PC-3 (cell line): ENCODE measurements around the gene ADAP2. TPM values are rescaled to one million over a fixed set of nuclear protein-coding genes. Genes with fewer than 3 reads are reported as not detected.
A peak's percentile ranks its signal among the peaks of the same experiment; 100 is the strongest.

Experiments used
- ATAC-seq: fragments of 200-7000 bp; cut with Tn5 transposase; 2 replicates; pipeline ENCODE4 v1.9.1; 2020; ENCODE audit warnings: mild to moderate bottlenecking, moderate library complexity
- BruUV-seq: library from RNA; stranded (reverse); fragments of 400-500 nt; replicated peaks from 2 replicates; lab custom pipeline; 2021; lab: Mats Ljungman, UMichigan
- CTCF ChIA-PET: fragments of 300-600 bp; sonication (Branson Sonifier 250); formaldehyde crosslinking; loops from one replicate; lab custom pipeline; 2022; ENCODE audit warnings: antibody characterized with exemption; lab: Charles Lee
- POLR2A ChIA-PET: fragments of 300-600 bp; sonication (Branson Sonifier 250); formaldehyde crosslinking; loops from one replicate; lab custom pipeline; 2022; ENCODE audit warnings: antibody characterized with exemption; ENCODE audit not compliant: unreplicated experiment; lab: Charles Lee
- DNase-seq: peaks from one replicate; pipeline ENCODE4 v3.0.0-alpha.2; 2015
- H2AFZ ChIP-seq: fragments of 300-600 bp; sonication (generic); 2 replicates; pipeline ENCODE4 v1.6.0; 2016; ENCODE audit warnings: antibody characterized with exemption, low read length
- H3F3A ChIP-seq: fragments of 300-600 bp; sonication (generic); one replicate; pipeline ENCODE4 v1.6.0; 2017; ENCODE audit warnings: antibody characterized with exemption, low read length, control low read depth, mild to moderate bottlenecking; ENCODE audit not compliant: unreplicated experiment
- H3K27ac ChIP-seq: fragments of 300-600 bp; sonication (generic); 2 replicates; pipeline ENCODE4 v1.5.1; 2016; ENCODE audit warnings: mild to moderate bottlenecking, low read length
- H3K27me3 ChIP-seq: fragments of 300-600 bp; sonication (generic); 2 replicates; pipeline ENCODE4 v1.6.1; 2016; ENCODE audit warnings: low read length, mixed read lengths
- H3K36me3 ChIP-seq: fragments of 300-600 bp; sonication (generic); 2 replicates; pipeline ENCODE4 v1.6.1; 2016; ENCODE audit warnings: low read depth, mixed run types, low read length, mixed read lengths
- H3K4me1 ChIP-seq: fragments of 300-600 bp; sonication (generic); 2 replicates; pipeline ENCODE4 v1.5.1; 2016; ENCODE audit warnings: low read length; ENCODE audit not compliant: insufficient read depth
- H3K4me2 ChIP-seq: fragments of 300-600 bp; sonication (generic); 2 replicates; pipeline ENCODE4 v1.6.0; 2016; ENCODE audit warnings: low read length
- H3K4me3 ChIP-seq: fragments of 300-600 bp; sonication (generic); 2 replicates; pipeline ENCODE4 v1.5.1; 2016; ENCODE audit warnings: mild to moderate bottlenecking, low read length, mixed read lengths
- H3K79me2 ChIP-seq: fragments of 300-600 bp; sonication (generic); 2 replicates; pipeline ENCODE4 v1.6.1; 2017; ENCODE audit warnings: low read length, mixed read lengths
- H3K9ac ChIP-seq: fragments of 300-600 bp; sonication (generic); 2 replicates; pipeline ENCODE4 v1.6.0; 2016; ENCODE audit warnings: mild to moderate bottlenecking, low read length
- H3K9me2 ChIP-seq: fragments of 300-600 bp; sonication (generic); replicated peaks from 2 replicates; pipeline ENCODE4 v1.6.1; 2016; ENCODE audit warnings: mixed run types, low read length, mixed read lengths
- H3K9me3 ChIP-seq: fragments of 300-600 bp; sonication (generic); 2 replicates; pipeline ENCODE4 v1.6.1; 2016; ENCODE audit warnings: low read length, mixed read lengths
- H4K20me1 ChIP-seq: fragments of 300-600 bp; sonication (generic); 2 replicates; pipeline ENCODE4 v1.6.1; 2016; ENCODE audit warnings: low read length, mixed read lengths
- EZH2 ChIP-seq: fragments of 300-600 bp; sonication (generic); IDR thresholded peaks from one replicate; pipeline ENCODE4 v1.6.1; 2017; ENCODE audit warnings: antibody characterized with exemption, mild to moderate bottlenecking, low read length; ENCODE audit not compliant: unreplicated experiment
- EZH2phosphoT487 ChIP-seq: fragments of 300-600 bp; sonication (generic); IDR thresholded peaks from 2 replicates; pipeline ENCODE4 v1.6.1; 2018; ENCODE audit warnings: mild to moderate bottlenecking, antibody characterized with exemption, low read length, borderline replicate concordance
- intact Hi-C: fragments of 100-400 bp; cut with micrococcal nuclease; formaldehyde crosslinking; loops from 2 replicates; pipeline ENCODE4 v1.9.0; 2023
- total RNA-seq: library from RNA; depleted of rRNA; stranded (reverse); fragments of >200 nt; gene quantifications from 2 replicates; pipeline ENCODE4 v1.2.3, GENCODE V29; 2014
- TF ChIP-seq, protein P1 (sequence below): fragments of 300-600 bp; sonication (generic); conservative IDR thresholded peaks from 2 replicates; pipeline ENCODE4 v1.5.1; 2017; ENCODE audit warnings: antibody characterized with exemption, low read depth, mild to moderate bottlenecking, low read length

Gene ADAP2
- total RNA-seq, 1 experiment from 2014 or later = 2.5 TPM

DNA sequence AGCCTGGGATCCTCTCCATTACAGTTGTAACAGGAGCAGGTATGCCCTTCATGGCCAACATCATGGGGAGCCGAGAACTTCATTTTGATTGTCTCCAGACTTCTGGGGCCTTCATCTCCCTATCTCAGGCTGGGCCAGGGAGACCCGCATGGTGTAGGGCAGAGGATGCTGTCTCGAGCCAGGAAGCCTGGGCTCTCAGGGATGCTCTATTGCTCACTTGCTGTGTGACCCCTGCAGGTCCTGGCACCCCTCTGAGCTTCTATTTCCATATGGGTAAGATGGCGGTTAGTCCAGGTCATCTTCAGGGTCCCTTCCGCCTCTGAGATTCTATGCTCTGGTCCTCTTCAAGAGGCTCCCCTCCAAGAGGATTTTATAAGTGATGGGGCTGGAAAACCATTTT lies 28.4 kb downstream of the ADAP2 start:
- no peak overlapping the region for H3K27ac ChIP-seq
- H3K4me2 ChIP-seq = no peak overlapping the region
- no peak overlapping the region for H2AFZ ChIP-seq
- DNase-seq (no peak), ATAC-seq (no peak)
- no TSS peak for BruUV-seq
- intact Hi-C loops = no loop called here
- no peaks in the 10 kb centered on the region for H4K20me1 ChIP-seq
- no peaks in the 10 kb centered on the region for H3K27me3 ChIP-seq
- TF ChIP-seq EZH2 = no peak
- TF ChIP-seq, protein P1, sequence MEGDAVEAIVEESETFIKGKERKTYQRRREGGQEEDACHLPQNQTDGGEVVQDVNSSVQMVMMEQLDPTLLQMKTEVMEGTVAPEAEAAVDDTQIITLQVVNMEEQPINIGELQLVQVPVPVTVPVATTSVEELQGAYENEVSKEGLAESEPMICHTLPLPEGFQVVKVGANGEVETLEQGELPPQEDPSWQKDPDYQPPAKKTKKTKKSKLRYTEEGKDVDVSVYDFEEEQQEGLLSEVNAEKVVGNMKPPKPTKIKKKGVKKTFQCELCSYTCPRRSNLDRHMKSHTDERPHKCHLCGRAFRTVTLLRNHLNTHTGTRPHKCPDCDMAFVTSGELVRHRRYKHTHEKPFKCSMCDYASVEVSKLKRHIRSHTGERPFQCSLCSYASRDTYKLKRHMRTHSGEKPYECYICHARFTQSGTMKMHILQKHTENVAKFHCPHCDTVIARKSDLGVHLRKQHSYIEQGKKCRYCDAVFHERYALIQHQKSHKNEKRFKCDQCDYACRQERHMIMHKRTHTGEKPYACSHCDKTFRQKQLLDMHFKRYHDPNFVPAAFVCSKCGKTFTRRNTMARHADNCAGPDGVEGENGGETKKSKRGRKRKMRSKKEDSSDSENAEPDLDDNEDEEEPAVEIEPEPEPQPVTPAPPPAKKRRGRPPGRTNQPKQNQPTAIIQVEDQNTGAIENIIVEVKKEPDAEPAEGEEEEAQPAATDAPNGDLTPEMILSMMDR = no peak
- TF ChIP-seq EZH2phosphoT487 = no peak
- H3K9me3 ChIP-seq = no peaks in the 10 kb centered on the region
- H3K4me3 ChIP-seq = no peak overlapping the region
- H3K9ac ChIP-seq = no peak overlapping the region
- ChIA-PET CTCF (no interaction called here), POLR2A (no interaction called here)
- no peaks in the 10 kb centered on the region for H3K36me3 ChIP-seq
- H3K4me1 ChIP-seq = no peaks in the 10 kb centered on the region
- H3K79me2 ChIP-seq = no peaks in the 10 kb centered on the region
- H3F3A ChIP-seq = no peaks in the 10 kb centered on the region
- H3K9me2 ChIP-seq = no peaks in the 10 kb centered on the region

DNA sequence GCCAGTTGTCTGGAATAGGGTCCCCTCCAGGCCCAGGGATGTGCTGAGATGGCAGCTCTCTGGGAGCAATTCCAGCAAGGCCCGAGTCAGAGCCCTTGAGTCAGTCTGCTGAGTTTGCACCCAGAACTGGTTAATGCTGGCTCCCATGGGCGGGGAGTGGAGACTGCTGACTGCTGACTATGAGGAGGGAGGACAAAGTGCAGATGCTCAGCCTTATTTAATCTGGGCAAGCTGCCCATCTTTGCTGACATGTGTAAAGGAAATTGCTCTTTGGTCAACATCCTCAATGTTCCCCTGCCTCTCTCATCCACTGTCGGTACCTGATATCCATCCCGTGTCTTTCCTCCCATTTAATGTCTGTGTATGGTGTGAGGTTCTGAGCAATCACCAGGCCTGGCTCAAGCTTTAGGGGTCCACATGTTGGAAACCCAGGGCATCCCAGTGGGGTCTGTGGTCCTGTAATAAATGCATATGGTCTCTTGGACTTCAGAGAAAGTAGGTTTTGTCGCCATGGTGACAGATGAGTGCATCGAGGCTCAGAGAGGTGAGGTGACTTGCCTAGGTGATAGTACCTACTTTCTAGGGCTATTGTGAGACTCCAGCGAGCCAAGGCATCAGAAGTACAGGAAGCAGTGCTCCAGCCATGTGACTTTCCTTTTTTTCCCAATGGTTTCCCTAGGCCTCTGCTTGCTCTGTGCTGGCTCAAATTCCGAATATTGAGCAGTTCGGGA lies 29.1 kb downstream of the ADAP2 start:
- H3K9ac ChIP-seq = no peak overlapping the region
- no peaks in the 10 kb centered on the region for H3K9me2 ChIP-seq
- no peaks in the 10 kb centered on the region for H3K4me1 ChIP-seq
- no peaks in the 10 kb centered on the region for H3F3A ChIP-seq
- no peak overlapping the region for H3K27ac ChIP-seq
- no peaks in the 10 kb centered on the region for H4K20me1 ChIP-seq
- ChIA-PET POLR2A (no interaction called here), CTCF (no interaction called here)
- H3K79me2 ChIP-seq = no peaks in the 10 kb centered on the region
- DNase-seq = peak; percentile 46
- no peak overlapping the region for H3K4me2 ChIP-seq
- H3K4me3 ChIP-seq = no peak overlapping the region
- no peaks in the 10 kb centered on the region for H3K36me3 ChIP-seq
- H2AFZ ChIP-seq = no peak overlapping the region
- ATAC-seq = peak; percentile 35
- TF ChIP-seq EZH2phosphoT487 (no peak), EZH2 (no peak)
- TF ChIP-seq, protein P1 = no peak
- intact Hi-C loops = no loop called here
- H3K27me3 ChIP-seq = no peaks in the 10 kb centered on the region
- no TSS peak for BruUV-seq
- H3K9me3 ChIP-seq = no peaks in the 10 kb centered on the region

DNA sequence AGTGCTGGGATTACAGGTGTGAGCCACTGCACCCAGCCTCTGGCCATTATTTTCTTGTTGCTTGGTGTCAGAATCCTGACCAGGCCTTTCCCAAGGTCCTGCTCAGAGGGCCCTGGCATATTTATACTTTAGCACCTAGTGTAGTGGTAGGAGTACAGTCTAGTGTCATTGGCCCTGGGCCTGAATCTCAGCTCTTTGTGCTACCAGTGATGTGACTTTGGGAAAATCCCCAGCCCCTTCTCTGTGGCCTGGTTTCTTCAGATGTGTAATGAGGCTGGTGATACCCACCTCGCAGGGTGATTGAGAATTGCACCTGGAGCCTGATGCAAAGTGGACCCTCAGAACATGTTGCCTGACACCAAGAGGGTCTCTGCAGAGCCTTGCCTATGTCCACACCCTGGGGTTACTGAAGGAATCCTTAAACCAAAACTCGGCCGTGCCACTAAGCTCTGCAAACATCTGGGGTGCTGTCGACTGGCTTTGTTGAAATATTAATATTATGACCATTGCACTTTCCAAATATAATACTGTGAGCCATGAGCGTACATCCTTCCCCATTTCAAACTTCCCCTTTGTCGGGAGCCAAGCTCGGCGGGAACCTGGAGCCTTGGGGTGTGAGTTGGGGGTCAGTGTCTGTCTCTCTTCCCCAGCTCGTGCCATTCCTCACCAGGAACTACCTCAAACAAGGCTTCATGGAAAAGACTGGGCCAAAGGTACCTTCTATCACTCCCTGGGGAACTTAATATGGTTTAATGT lies 31.1 kb downstream of the ADAP2 start:
- Histone ChIP-seq H3K9ac (no peak overlapping the region), H4K20me1 (no peaks in the 10 kb centered on the region), H3K9me3 (no peaks in the 10 kb centered on the region), H3K27me3 (no peaks in the 10 kb centered on the region), H3K4me2 (no peak overlapping the region), H3K36me3 (no peaks in the 10 kb centered on the region), H2AFZ (no peak overlapping the region), H3K4me3 (no peak overlapping the region), H3K79me2 (no peaks in the 10 kb centered on the region), H3K4me1 (no peaks in the 10 kb centered on the region), H3K27ac (no peak overlapping the region), H3F3A (no peaks in the 10 kb centered on the region), H3K9me2 (no peaks in the 10 kb centered on the region)
- ChIA-PET CTCF (no interaction called here), POLR2A (no interaction called here)
- no TSS peak for BruUV-seq
- intact Hi-C loops = no loop called here
- TF ChIP-seq EZH2 (no peak), EZH2phosphoT487 (no peak)
- TF ChIP-seq, protein P1 = no peak
- no peak for DNase-seq
- ATAC-seq = no peak
